ENCODE measurements around the gene BMS1. TPM values are rescaled to one million over a fixed set of nuclear protein-coding genes. Genes with fewer than 3 reads are reported as not detected.
"Not testable (repeated sequence)": the region's sequence is repeated elsewhere in the genome, so short reads cannot be mapped to it uniquely, and the experiment has no call there.

Gene BMS1
- total RNA-seq, 1 experiment from 2014 or later: 32.3 TPM

GRCh38 chr10:42836096-42836495 is 53.5 kb downstream of the BMS1 start:
- intact Hi-C loops (cut with micrococcal nuclease; ENCODE audit: unreplicated experiment) (no loop called here), in situ Hi-C loops (cut with HindIII; ENCODE audit: low pct_unique_long_range_greater_than_20kb, low sequenced_read_pairs) (no loop called here)
- Histone ChIP-seq H3K27ac (ENCODE audit: low read length) (no peak overlapping the region), H3K27me3 (ENCODE audit: control insufficient read depth, insufficient read depth, low read length) (no peaks in the 10 kb centered on the region), H3K9me3 (ENCODE audit: control insufficient read depth, insufficient read depth, low read depth, low read length) (no peaks in the 10 kb centered on the region), H3K4me1 (ENCODE audit: control insufficient read depth, insufficient read depth, low read length) (no peaks in the 10 kb centered on the region), H3K4me3 (ENCODE audit: low read depth in 2 of 2, low read length in 2 of 2) (no peak overlapping the region), H3K36me3 (ENCODE audit: control insufficient read depth, insufficient read depth, low read length) (no peaks in the 10 kb centered on the region)
- no peak for ATAC-seq
- ChIA-PET POLR2A (no interaction called here), CTCF (interaction anchor here (0.6 kb wide), 1 partner anchor 298 kb away, joined by 3 read pairs; no protein-coding TSS in a partner anchor)
- no peak for DNase-seq (ENCODE audit: low read depth, low spot score)
- no TSS peak for BruUV-seq (replicated peaks)
- TF ChIP-seq POLR2AphosphoS5 (IDR thresholded peaks at IDR 0.05; ENCODE audit: low read depth, low read length): no peak
- no peak for TF ChIP-seq CTCF (IDR thresholded peaks at IDR 0.05)

GRCh38 chr10:42836771-42837468 is 54.3 kb downstream of the BMS1 start:
- no peak overlapping the region for H3K27ac ChIP-seq (ENCODE audit: low read length)
- H3K4me1 ChIP-seq (ENCODE audit: control insufficient read depth, insufficient read depth, low read length): no peaks in the 10 kb centered on the region
- POLR2A ChIA-PET: no interaction called here
- in situ Hi-C loops (cut with HindIII; ENCODE audit: low pct_unique_long_range_greater_than_20kb, low sequenced_read_pairs) (no loop called here), intact Hi-C loops (cut with micrococcal nuclease; ENCODE audit: unreplicated experiment) (no loop called here)
- no peaks in the 10 kb centered on the region for H3K9me3 ChIP-seq (ENCODE audit: control insufficient read depth, insufficient read depth, low read depth, low read length)
- no peaks in the 10 kb centered on the region for H3K27me3 ChIP-seq (ENCODE audit: control insufficient read depth, insufficient read depth, low read length)
- TF ChIP-seq REST (IDR thresholded peaks at IDR 0.05; ENCODE audit: insufficient read depth in 1 of 2, low read depth in 2 of 2, low read length in 1 of 2) (no peak), CTCF (IDR thresholded peaks at IDR 0.05) (peak; percentile 59)
- ATAC-seq: peak; percentile 96
- CTCF ChIA-PET: interaction anchor here (0.7 kb wide), 1 partner anchor 403 kb away, joined by 5 read pairs; no protein-coding TSS in a partner anchor
- H3K36me3 ChIP-seq (ENCODE audit: control insufficient read depth, insufficient read depth, low read length): no peaks in the 10 kb centered on the region
- peak overlapping the region; percentile 51 for H3K4me3 ChIP-seq (ENCODE audit: low read depth in 2 of 2, low read length in 2 of 2)
- DNase-seq (ENCODE audit: low read depth, low spot score): no peak
- no TSS peak for BruUV-seq (replicated peaks)

GRCh38 chr10:42844810-42845209 is 62.2 kb downstream of the BMS1 start:
- CTCF ChIA-PET; DNase-seq (ENCODE audit: low read depth, low spot score); H3K27ac ChIP-seq (ENCODE audit: low read length); H3K27me3 ChIP-seq (ENCODE audit: control insufficient read depth, insufficient read depth, low read length); H3K36me3 ChIP-seq (ENCODE audit: control insufficient read depth, insufficient read depth, low read length); in situ Hi-C loops (cut with HindIII; ENCODE audit: low pct_unique_long_range_greater_than_20kb, low sequenced_read_pairs); POLR2A ChIA-PET; BruUV-seq (replicated peaks); H3K9me3 ChIP-seq (ENCODE audit: control insufficient read depth, insufficient read depth, low read depth, low read length); H3K4me3 ChIP-seq (ENCODE audit: low read depth in 2 of 2, low read length in 2 of 2); H3K4me1 ChIP-seq (ENCODE audit: control insufficient read depth, insufficient read depth, low read length); ATAC-seq; intact Hi-C loops (cut with micrococcal nuclease; ENCODE audit: unreplicated experiment): not testable (repeated sequence)
- TF ChIP-seq CTCF (IDR thresholded peaks at IDR 0.05): peak; percentile 28

- H3K27ac ChIP-seq (ENCODE audit: low read length); CTCF ChIA-PET; BruUV-seq (replicated peaks); H3K36me3 ChIP-seq (ENCODE audit: control insufficient read depth, insufficient read depth, low read length); ATAC-seq; H3K9me3 ChIP-seq (ENCODE audit: control insufficient read depth, insufficient read depth, low read depth, low read length); H3K4me3 ChIP-seq (ENCODE audit: low read depth in 2 of 2, low read length in 2 of 2); H3K4me1 ChIP-seq (ENCODE audit: control insufficient read depth, insufficient read depth, low read length); in situ Hi-C loops (cut with HindIII; ENCODE audit: low pct_unique_long_range_greater_than_20kb, low sequenced_read_pairs); POLR2A ChIA-PET; DNase-seq (ENCODE audit: low read depth, low spot score); intact Hi-C loops (cut with micrococcal nuclease; ENCODE audit: unreplicated experiment): not testable (repeated sequence)
- H3K27me3 ChIP-seq (ENCODE audit: control insufficient read depth, insufficient read depth, low read length): peaks cover 13% of the 10 kb centered on the region
These were observed 64.7 kb downstream of the BMS1 start for GRCh38 chr10:42847261-42847660.
